ENCODE data around the gene ERMN.
"Not testable (repeated sequence)": the region's sequence is repeated elsewhere in the genome, so short reads cannot be mapped to it uniquely, and the experiment has no call there.

Gene ERMN

DNA sequence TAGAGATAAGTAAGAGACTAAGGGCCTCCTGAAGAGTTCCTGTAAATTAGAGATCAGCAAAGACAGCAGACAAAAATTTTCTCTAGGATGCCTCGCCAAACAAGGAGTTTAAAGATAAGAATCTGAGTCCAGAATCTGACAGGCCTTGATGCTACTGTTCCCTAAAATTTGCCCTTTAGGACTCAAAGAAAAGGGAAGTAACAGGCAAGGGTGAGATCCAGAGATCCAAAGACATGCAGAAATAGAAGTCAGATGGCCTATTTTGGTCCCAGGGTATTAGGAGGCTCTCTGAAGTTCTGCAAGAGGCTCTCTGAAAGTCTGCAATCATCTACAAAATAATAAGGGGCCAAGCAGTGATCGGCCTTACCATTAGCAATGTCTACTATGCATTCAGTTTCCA lies 35.1 kb downstream of the ERMN start:
- no peak for DNase-seq

DNA sequence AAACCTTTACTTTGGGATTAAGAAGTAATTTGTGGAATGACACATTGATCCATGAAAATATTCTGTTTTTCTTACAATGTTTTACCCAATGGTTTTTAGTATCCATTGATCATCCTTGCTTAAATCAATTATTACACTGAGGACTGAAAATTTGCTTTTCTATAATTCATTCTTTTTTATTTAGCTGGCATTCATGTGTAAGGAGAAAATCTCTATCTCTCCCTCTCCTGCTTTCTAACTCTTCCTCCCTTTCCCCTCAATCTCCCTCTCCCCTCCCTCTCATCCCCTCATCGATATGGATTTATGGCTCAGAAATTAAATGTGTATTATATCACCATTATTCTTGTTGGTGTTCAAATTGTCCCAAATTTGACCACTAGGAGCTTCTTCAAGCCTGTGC lies 38.5 kb downstream of the ERMN start:
- DNase-seq = no peak

- peak; percentile 22 for DNase-seq
Measured at GRCh38 chr2:157283468-157283867, 42.2 kb downstream of the ERMN start.

DNA sequence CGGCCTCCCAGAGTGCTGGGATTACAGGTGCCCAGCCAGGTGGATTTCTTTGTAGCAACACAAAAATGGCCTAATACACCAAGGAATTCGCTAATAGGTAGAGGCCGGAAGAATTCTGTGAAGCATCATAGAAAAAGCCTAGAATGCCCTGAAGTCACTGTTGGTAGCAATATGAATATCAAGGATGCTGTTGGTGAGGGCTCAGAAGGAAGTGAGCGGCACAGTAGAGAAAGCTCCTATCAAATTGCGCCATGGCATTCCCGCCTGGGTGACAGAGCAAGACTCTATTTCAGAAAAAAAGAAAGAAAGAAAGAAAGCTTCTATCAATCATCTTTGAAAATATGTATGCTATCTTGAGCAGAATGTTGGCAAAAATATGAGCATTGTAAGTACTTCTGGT lies 44.3 kb downstream of the ERMN start:
- DNase-seq = no peak

- DNase-seq = not testable (repeated sequence)
Measured at GRCh38 chr2:157279311-157279710, 46.3 kb downstream of the ERMN start.

DNA sequence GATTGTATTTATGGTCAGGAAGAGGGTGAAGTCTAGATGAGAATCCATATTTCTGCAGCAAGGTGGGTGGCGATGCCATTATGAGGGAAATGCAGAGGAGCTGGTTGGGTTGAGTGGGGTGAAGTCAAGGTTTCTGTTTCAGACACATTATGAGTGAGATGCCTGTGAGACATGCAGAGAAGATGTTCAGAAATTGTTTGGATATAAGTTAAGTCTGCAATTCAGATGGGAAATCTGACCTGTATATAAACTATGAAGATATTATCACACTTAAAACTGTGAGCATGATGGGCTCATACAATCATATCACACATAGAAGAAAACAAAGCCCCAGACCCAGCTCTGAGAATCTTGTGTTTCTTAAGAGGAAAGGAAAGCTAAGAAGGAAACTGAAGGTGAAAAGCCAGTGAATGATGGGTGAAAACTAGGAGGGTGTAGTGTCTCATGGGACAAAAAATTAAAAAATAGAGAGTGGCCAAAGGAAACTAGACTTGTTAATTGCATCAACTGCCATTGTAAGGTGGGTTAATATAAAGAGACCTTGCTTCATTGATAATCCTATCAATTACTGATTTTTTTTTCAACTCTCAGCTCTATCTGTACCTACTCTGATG lies 53.9 kb downstream of the ERMN start:
- DNase-seq = no peak

DNA sequence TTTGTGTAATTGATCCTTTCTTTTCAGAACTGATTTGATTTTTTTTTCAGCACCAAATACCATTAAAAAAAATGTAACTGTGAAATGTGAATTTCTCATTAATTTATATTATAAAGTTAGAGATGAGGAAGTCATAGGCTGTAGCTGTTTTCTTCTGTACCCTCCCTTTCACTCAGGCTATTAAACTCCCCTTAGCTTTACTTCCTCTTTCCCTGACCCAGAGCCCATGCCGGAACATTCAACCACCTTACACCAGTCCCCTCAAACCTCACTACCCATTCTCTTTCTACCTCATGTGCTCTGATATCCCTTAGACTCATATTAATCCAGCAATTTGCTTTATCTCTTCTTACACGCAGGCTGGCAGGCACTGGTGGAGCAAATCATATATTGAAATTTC lies 55.7 kb downstream of the ERMN start:
- DNase-seq = no peak

- DNase-seq = no peak
Measured at GRCh38 chr2:157269060-157269459, 56.6 kb downstream of the ERMN start.

All from NCI-H1105 (cell line).